HL-60/S4 treated with retinoic acid at 250 ng/mL for 4 days and 3 days (cell line): Measurements from ENCODE around the gene PRKAR2A.
"Not testable (repeated sequence)": the region's sequence is repeated elsewhere in the genome, so short reads cannot be mapped to it uniquely, and the experiment has no call there.

Experiments
- in situ Hi-C: fragments of 300-500 bp; cut with MboI; formaldehyde crosslinking; loops from 2 replicates; pipeline ENCODE4 v1.7.0; 2022; ENCODE audit warnings: low sequenced_read_pairs

Gene PRKAR2A

GRCh38 chr3:48782046-48782445 is 65.6 kb downstream of the PRKAR2A start:
- in situ Hi-C loops: no loop called here

DNA sequence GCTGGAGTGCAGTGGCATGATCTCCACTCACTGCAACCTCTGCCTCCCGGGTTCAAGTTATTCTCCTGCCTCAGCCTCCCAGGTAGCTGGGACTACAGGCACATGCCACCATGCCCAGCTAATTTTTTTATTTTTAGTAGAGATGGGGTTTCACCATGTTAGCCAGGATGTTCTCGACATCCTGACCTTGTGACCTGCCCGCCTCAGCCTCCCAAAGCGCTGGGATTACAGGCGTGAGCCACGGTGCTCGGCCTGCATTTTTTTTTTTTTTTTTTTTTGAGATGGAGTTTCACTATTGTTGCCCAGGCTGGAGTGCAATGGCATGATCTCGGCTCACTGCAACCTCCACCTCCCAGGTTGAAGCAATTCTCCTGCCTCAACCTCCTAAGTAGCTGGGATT is 69.1 kb downstream of the PRKAR2A start:
- in situ Hi-C loops: not testable (repeated sequence)

- in situ Hi-C loops: no loop called here
These were observed 70.8 kb downstream of the PRKAR2A start for GRCh38 chr3:48776854-48777253.

GRCh38 chr3:48770192-48770502 is 77.5 kb downstream of the PRKAR2A start:
- in situ Hi-C loops: no loop called here

DNA sequence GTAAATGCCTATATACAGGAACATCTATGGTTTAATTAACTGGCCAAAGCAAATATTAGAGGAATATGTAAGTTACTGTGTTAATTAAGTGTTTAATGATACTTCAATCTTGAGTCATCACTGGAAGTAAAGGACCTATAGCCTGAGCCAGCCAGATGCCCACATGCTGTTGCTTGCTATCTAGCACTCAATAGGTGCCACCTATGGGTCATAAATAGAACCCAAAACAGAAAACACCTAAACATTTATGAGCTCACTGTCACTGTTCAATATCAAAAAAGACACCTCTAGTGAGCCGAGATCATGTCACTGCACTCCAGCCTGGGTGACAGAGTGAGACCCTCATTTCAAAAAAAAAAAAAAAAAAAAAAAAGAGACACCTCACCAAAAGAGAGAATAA is 82.3 kb downstream of the PRKAR2A start:
- in situ Hi-C loops: no loop called here

DNA sequence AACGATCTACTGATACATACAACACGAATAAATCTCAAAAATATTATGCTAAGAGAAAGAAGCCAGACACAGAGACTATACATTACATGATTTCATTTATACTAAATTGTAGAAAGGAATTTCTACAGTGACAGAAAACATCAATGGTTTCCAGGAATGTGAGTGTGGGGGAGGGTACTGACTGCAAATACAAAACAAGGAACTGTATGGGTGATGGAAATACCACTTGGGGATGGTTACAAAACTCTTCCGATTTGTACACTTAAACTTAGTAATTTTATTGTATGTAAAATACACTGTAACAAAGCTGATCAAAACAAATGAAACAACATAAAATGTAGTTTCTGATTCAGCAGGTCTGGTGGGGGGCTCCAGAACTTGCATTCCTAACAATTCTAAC is 84.9 kb downstream of the PRKAR2A start:
- in situ Hi-C loops: no loop called here

DNA sequence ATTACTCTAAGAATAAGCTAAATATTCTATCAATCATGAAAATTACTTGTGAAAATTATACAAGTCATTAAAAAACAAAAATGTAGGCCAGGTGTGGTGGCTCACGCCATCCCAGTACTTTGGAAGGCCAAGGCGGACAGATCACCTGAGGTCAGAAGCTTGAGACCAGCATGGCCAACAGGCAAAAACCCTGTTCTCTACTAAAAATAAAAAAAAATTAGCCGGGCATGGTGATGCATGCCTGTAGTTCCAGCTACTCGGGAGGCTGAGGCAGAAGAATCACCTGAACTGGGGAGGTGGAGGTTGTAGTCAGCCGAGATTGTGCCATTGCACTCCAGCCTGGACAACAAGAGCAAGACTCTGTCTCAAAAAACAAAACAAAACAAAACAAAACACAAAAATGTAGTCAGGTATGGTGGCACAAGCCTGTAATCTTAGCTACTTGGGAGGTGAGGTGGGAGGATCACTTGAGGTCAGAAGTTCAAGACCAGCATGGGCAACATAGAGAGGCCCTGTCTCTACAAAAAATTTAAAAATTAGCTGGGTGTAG is 87.6 kb downstream of the PRKAR2A start:
- in situ Hi-C loops: not testable (repeated sequence)

GRCh38 chr3:48759531-48759930 is 88.1 kb downstream of the PRKAR2A start:
- in situ Hi-C loops: not testable (repeated sequence)

DNA sequence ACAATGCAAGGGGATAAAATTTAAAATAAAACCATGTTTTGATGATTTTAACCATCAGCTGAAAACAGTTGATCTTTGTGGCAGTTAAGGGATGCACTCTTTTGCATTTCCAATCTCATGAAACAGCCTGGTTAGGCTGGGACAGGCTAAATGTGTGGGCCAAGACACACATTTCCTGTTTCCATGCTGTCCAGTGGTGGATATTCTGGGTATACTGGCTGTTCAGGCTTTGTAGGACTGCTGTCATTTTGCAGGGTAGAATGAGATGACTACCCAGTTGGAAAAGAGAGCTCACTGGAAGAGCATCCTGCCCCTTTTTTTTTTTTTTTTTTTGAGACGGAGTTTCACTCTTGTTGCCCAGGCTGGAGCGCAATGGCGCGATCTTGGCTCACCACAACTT is 88.6 kb downstream of the PRKAR2A start:
- in situ Hi-C loops: no loop called here

DNA sequence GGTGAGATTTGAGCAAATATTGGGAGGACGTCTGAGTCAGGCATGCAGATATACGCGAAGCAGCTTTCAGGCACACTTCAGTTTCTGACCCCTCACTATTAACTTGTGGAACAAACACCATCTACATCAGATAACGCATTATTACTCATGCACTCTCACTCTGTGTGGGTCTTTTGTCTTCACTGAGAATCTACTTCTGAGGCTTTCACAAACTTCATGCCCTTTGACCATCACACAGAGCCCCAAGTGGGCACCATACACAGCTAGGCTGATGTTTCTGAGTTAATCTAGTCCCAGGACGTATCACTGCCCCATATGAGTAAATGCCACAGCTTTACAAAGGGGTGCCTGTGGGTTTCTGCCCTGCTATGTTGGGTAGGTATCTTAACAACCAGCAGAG is 91.0 kb downstream of the PRKAR2A start:
- in situ Hi-C loops: no loop called here

DNA sequence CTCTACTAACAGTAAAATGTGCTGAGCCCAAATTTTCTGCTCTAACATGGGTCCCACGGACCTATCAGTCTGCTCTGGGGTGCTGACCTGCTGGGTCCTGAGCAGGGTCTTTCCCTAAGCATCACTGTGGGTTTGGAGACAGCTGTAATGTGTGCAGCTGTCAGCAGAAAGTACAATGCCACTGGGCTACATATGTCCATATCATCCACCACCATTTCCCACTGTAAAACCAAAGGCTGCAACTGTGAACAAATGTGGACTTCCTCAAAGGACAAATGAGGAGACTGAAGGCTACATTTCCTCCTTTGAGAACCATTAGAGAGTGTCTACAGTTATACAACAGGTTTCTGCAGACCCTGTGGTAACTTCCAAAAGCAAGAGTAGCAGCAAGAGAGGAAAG is 96.8 kb downstream of the PRKAR2A start:
- in situ Hi-C loops: no loop called here

- in situ Hi-C loops: loop anchor here (25.0 kb wide), 1 partner anchor 214 kb away; no protein-coding TSS in a partner anchor
These were observed 98.9 kb downstream of the PRKAR2A start for GRCh38 chr3:48748754-48749153.

DNA sequence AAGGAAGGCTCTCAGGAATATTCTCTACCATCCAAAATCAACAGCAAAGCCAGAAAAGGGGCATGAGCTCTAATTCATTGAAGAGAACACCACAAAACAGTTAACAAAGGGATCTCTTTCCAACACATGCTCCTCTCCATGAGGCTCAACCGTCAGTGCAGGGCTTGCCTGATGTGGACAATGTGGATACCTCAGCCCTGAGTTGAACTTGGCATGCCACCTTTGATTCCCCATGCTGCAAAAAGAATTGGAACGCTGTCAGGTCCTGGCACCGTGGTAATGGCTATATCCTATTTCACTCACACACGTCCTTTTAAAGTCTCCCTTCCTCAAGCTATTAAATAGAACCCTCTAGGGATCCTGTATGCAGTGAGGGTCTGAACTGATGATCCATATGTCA is 100.0 kb downstream of the PRKAR2A start:
- in situ Hi-C loops: loop anchor here (25.0 kb wide), 1 partner anchor 215 kb away; no protein-coding TSS in a partner anchor

- in situ Hi-C loops: loop anchor here (25.0 kb wide), 1 partner anchor 215 kb away; no protein-coding TSS in a partner anchor
These were observed 100.6 kb downstream of the PRKAR2A start for GRCh38 chr3:48747015-48747615.

GRCh38 chr3:48743773-48744172 is 103.9 kb downstream of the PRKAR2A start:
- in situ Hi-C loops: loop anchor here (25.0 kb wide), 1 partner anchor 219 kb away; no protein-coding TSS in a partner anchor

DNA sequence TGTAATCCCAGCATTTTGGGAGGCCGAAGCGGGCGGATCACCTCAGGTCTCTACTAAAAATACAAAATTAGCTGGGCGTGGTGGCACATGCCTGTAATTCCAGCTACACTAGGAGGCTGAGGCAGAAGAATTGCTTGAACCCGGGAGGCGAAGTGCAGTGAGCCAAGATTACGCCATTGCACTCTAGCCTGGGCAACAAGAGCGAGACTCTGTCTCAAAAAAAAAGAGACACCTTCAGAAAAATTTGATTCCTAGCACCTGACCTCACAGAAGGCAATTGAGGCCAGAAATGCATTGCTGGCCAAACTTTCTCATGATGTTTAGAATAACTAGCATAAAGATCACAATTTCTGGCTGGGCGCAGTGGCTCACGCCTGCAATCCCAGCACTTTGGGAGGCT is 106.4 kb downstream of the PRKAR2A start:
- in situ Hi-C loops: loop anchor here (25.0 kb wide), 1 partner anchor 221 kb away; no protein-coding TSS in a partner anchor

GRCh38 chr3:48739955-48740823 is 107.5 kb downstream of the PRKAR2A start:
- in situ Hi-C loops: loop anchor here (25.0 kb wide), 1 partner anchor 222 kb away; no protein-coding TSS in a partner anchor

DNA sequence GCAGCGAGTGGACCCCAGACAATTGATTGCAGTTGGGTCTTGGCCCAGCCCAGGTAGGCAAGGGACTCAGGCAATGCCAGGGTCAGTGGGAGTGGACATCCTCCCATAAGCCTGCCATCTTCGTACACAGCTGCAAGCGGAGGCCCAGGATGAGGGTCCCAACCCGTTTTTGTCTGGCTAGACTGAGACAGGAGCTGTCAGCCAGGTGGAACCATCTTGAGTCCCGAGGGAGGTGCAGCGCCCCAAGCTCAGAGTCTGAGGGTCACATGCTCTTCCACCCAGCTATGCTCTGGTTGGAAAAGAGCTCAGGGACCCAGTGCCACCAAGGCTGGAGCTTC is 108.1 kb downstream of the PRKAR2A start:
- in situ Hi-C loops: loop anchor here (25.0 kb wide), 1 partner anchor 223 kb away; no protein-coding TSS in a partner anchor

GRCh38 chr3:48738926-48739616 is 108.6 kb downstream of the PRKAR2A start:
- in situ Hi-C loops: loop anchor here (25.0 kb wide), 1 partner anchor 223 kb away; no protein-coding TSS in a partner anchor

DNA sequence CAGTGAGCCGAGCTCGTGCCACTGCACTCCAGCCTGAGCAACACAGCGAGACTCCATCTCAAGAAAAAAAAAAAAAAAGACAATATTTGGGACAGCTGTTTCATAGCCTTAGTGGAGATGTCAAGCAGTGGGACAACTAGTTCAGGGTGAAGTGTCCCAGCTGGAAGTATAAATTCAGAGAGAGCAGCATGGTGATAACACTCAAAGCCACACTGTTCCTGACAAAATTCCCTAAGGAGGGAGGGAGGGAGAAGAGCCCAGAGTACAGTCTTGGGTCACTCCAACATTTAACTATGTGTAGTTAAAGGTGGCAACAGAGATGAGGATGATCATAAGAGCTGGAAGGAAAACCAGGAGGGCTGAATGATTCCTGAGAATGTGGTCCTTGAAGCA is 109.5 kb downstream of the PRKAR2A start:
- in situ Hi-C loops: loop anchor here (25.0 kb wide), 1 partner anchor 224 kb away; no protein-coding TSS in a partner anchor
